Ramos (cell line): Measurements from ENCODE around the gene RBBP8NL.
"Not testable (repeated sequence)": the region's sequence is repeated elsewhere in the genome, so short reads cannot be mapped to it uniquely, and the experiment has no call there.

ENCODE experiments used
- in situ Hi-C: fragments of 300-500 bp; cut with MboI; formaldehyde crosslinking; loops from one replicate; pipeline ENCODE4 v1.14.3; 2022; ENCODE audit warnings: low sequenced_read_pairs; ENCODE audit not compliant: unreplicated experiment

The RBBP8NL gene

GRCh38 chr20:62446481-62446880 is 19.1 kb upstream of the RBBP8NL start:
- in situ Hi-C loops = no loop called here

GRCh38 chr20:62445553-62446340 is 18.4 kb upstream of the RBBP8NL start:
- in situ Hi-C loops = no loop called here

- in situ Hi-C loops = no loop called here
Observed at GRCh38 chr20:62444286-62444685, 16.9 kb upstream of the RBBP8NL start.

GRCh38 chr20:62441987-62442539 is 14.7 kb upstream of the RBBP8NL start:
- in situ Hi-C loops = no loop called here

- in situ Hi-C loops = no loop called here
Observed at GRCh38 chr20:62439218-62439617, 11.9 kb upstream of the RBBP8NL start.

GRCh38 chr20:62437927-62438326 is 10.6 kb upstream of the RBBP8NL start:
- in situ Hi-C loops = no loop called here

- in situ Hi-C loops = no loop called here
Observed at GRCh38 chr20:62437496-62437895, 10.2 kb upstream of the RBBP8NL start.

- in situ Hi-C loops = no loop called here
Observed at GRCh38 chr20:62436692-62437091, 9.4 kb upstream of the RBBP8NL start.

- in situ Hi-C loops = no loop called here
Observed at GRCh38 chr20:62433658-62434497, 6.5 kb upstream of the RBBP8NL start.

GRCh38 chr20:62430866-62431447 is 3.6 kb upstream of the RBBP8NL start:
- in situ Hi-C loops = no loop called here

- in situ Hi-C loops = no loop called here
Observed at GRCh38 chr20:62430311-62430853, 3.0 kb upstream of the RBBP8NL start.

GRCh38 chr20:62429455-62430310 is 2.3 kb upstream of the RBBP8NL start:
- in situ Hi-C loops = no loop called here

- in situ Hi-C loops = no loop called here
Observed at GRCh38 chr20:62428396-62429295, 1.3 kb upstream of the RBBP8NL start.

GRCh38 chr20:62428002-62428372 is 648 bp upstream of the RBBP8NL start:
- in situ Hi-C loops = no loop called here

GRCh38 chr20:62426699-62427131 is 624 bp downstream of the RBBP8NL start:
- in situ Hi-C loops = no loop called here

GRCh38 chr20:62426059-62426348 is 1.3 kb downstream of the RBBP8NL start:
- in situ Hi-C loops = not testable (repeated sequence)

GRCh38 chr20:62425281-62426058 is 1.9 kb downstream of the RBBP8NL start:
- in situ Hi-C loops = no loop called here
